CD4-positive, alpha-beta T cell treated with Interleukin-15 for 1 hour (primary cell): ENCODE measurements around the gene NCOA6.
A peak's percentile ranks its signal among the peaks of the same experiment; 100 is the strongest.
"Not testable (repeated sequence)": the region's sequence is repeated elsewhere in the genome, so short reads cannot be mapped to it uniquely, and the experiment has no call there.

Source experiments
- DNase-seq: peaks from one replicate; pipeline ENCODE4 v3.0.0-alpha.2; 2020

The NCOA6 gene

GRCh38 chr20:34824806-34825529 is 483 bp downstream of the NCOA6 start:
- DNase-seq: peak; percentile 74

GRCh38 chr20:34824452-34824805 is 1.0 kb downstream of the NCOA6 start:
- peak; percentile 75 for DNase-seq

GRCh38 chr20:34824026-34824425 is 1.4 kb downstream of the NCOA6 start:
- no peak for DNase-seq

GRCh38 chr20:34820805-34821578 is 4.5 kb downstream of the NCOA6 start:
- no peak for DNase-seq

- no peak for DNase-seq
Observed at GRCh38 chr20:34817801-34818200, 7.7 kb downstream of the NCOA6 start.

GRCh38 chr20:34817072-34817471 is 8.4 kb downstream of the NCOA6 start:
- no peak for DNase-seq

GRCh38 chr20:34815636-34816035 is 9.8 kb downstream of the NCOA6 start:
- no peak for DNase-seq

- DNase-seq: no peak
Observed at GRCh38 chr20:34808583-34808982, 16.9 kb downstream of the NCOA6 start.

GRCh38 chr20:34807944-34808465 is 17.4 kb downstream of the NCOA6 start:
- DNase-seq: not testable (repeated sequence)

- DNase-seq: no peak
Observed at GRCh38 chr20:34806255-34806654, 19.2 kb downstream of the NCOA6 start.

- DNase-seq: no peak
Observed at GRCh38 chr20:34798871-34799270, 26.6 kb downstream of the NCOA6 start.

GRCh38 chr20:34798328-34798727 is 27.1 kb downstream of the NCOA6 start:
- no peak for DNase-seq

GRCh38 chr20:34797012-34797995 is 28.1 kb downstream of the NCOA6 start:
- DNase-seq: no peak

GRCh38 chr20:34794006-34794585 is 31.4 kb downstream of the NCOA6 start:
- DNase-seq: no peak

- DNase-seq: no peak
Observed at GRCh38 chr20:34792687-34793363, 32.6 kb downstream of the NCOA6 start.

GRCh38 chr20:34791289-34792020 is 34.0 kb downstream of the NCOA6 start:
- no peak for DNase-seq

GRCh38 chr20:34781220-34781619 is 44.2 kb downstream of the NCOA6 start:
- DNase-seq: no peak

- not testable (repeated sequence) for DNase-seq
Observed at GRCh38 chr20:34780291-34780690, 45.2 kb downstream of the NCOA6 start.

GRCh38 chr20:34776177-34776576 is 49.3 kb downstream of the NCOA6 start:
- no peak for DNase-seq

- no peak for DNase-seq
Observed at GRCh38 chr20:34774886-34775285, 50.6 kb downstream of the NCOA6 start.

- no peak for DNase-seq
Observed at GRCh38 chr20:34774449-34774848, 51.0 kb downstream of the NCOA6 start.
